ENCODE measurements around the gene ZEB1. TPM values are rescaled to one million over a fixed set of nuclear protein-coding genes. Genes with fewer than 3 reads are reported as not detected.

Gene ZEB1
- total RNA-seq: 86.7 and 139 TPM in 2 replicates

GRCh38 chr10:31318854-31319601 lies at the start of gene ZEB1:
ZEB1 (plus strand) TSS chr10:31319216; CDS start chr10:31319235, 19 bp downstream.

